ENCODE measurements around the gene NPTX2.

Gene NPTX2

DNA sequence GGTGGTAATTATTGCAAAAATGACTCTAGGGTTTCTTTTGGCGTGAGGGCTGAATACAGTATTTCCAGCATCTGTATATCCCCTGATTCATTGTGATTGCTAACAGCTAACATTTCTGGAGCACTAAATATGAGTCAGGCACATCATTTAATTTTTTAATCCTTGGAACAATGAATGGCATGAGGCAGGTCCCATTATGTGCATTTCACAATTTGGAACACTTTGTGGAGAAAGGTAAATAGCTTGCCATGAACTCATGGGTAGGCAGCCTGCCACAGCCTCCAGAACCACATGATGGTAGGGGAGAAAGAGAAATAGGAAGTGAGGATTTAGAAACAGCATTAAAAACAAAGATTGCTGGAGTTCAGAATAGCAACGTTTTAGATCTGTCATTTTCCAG, 1.7 kb downstream of the NPTX2 start:
- DNase-seq (ENCODE audit: low read depth in 2 of 2, low spot score in 1 of 2) = no peak

DNA sequence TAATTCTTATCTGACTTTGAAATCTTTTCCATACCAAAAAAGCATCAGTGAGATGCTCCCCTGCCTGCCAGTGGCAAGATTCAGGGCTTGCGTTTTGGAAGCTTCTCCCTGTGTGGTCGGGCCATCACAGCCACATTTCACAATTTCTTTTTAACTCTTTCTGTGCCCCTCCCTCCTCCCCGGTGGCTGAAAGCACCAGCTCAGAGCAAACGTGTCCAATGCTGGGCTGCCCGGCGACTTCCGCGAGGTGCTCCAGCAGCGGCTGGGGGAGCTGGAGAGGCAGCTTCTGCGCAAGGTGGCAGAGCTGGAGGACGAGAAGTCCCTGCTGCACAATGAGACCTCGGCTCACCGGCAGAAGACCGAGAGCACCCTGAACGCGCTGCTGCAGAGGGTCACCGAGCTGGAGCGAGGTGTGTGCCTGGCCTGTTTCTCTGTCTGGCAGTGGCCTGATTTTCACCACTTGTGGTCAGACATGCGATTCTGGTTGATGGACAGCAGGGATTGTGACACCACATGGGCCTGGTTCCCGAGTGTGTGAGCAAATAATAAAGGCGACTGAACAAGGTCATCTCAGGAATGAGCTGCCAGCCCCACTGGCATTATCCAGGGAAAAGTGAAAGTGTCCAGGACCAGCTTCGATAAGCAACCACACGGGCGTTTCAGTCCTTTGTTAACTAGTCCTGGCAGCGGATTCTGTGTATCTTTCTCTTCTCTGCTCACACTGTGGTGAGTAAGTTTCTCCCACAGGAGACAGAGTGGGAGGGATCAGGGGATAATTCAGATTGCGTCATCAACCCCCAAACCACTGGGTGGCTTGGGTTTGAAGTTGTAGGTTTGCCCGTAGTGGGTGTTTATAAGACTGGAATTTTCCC, 2.6 kb downstream of the NPTX2 start:
- DNase-seq (ENCODE audit: low read depth in 2 of 2, low spot score in 1 of 2) = no peak

GRCh38 chr7:98621573-98622482, 4.7 kb downstream of the NPTX2 start:
- no peak for DNase-seq (ENCODE audit: low read depth in 2 of 2, low spot score in 1 of 2)

DNA sequence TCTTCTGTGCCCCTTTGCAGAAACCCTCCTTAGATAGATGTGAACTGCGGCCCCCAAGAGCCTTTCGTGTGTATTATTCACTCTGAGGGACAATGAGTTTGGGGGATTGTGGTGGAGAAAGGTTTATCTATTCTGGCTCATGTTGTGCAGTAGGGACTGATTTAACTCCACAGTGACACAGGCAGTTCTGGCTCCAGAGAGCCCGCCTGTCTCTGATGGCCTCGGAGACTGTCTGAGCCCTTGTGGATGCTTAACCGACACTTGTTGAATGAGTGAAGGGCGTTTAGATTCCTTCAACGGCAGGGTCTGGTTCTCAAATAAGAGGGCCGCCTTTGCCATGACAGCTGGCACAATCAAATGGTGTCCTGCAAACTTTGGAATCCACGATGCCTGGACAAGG, 5.8 kb downstream of the NPTX2 start:
- DNase-seq (ENCODE audit: low read depth in 2 of 2, low spot score in 1 of 2) = no peak

GRCh38 chr7:98624846-98625420, 7.8 kb downstream of the NPTX2 start:
- no peak for DNase-seq (ENCODE audit: low read depth in 2 of 2, low spot score in 1 of 2)

- DNase-seq (ENCODE audit: low read depth in 2 of 2, low spot score in 1 of 2) = no peak
Measured at GRCh38 chr7:98626460-98627412, 9.7 kb downstream of the NPTX2 start.

GRCh38 chr7:98627413-98627790, 10.3 kb downstream of the NPTX2 start:
- DNase-seq (ENCODE audit: low read depth in 2 of 2, low spot score in 1 of 2) = no peak

- no peak for DNase-seq (ENCODE audit: low read depth in 2 of 2, low spot score in 1 of 2)
Measured at GRCh38 chr7:98628418-98628817, 11.3 kb downstream of the NPTX2 start.

GRCh38 chr7:98629001-98629431, 11.9 kb downstream of the NPTX2 start:
- DNase-seq (ENCODE audit: low read depth in 2 of 2, low spot score in 1 of 2) = no peak

DNA sequence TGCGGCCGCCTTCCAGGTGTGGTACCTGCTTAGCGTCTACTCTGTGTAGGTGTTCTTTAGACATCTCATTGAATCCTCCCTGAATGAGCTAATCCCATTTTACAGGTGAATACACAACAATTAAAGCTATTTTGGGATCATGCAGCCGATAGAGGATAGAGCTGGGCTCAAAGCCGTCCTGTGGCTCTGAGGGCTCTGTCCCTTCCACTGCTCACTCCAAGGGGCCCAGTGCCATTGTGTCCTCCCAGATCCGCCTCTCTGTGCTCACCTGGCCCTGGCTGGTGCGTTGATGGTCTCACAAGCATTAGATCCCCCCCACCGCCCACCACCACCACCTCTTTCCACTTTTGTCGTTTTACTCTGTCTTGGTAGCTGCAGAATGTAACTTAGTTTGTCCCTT, 13.1 kb downstream of the NPTX2 start:
- DNase-seq (ENCODE audit: low read depth in 2 of 2, low spot score in 1 of 2) = no peak

GRCh38 chr7:98630770-98631169, 13.7 kb downstream of the NPTX2 start:
- DNase-seq (ENCODE audit: low read depth in 2 of 2, low spot score in 1 of 2) = no peak

DNA sequence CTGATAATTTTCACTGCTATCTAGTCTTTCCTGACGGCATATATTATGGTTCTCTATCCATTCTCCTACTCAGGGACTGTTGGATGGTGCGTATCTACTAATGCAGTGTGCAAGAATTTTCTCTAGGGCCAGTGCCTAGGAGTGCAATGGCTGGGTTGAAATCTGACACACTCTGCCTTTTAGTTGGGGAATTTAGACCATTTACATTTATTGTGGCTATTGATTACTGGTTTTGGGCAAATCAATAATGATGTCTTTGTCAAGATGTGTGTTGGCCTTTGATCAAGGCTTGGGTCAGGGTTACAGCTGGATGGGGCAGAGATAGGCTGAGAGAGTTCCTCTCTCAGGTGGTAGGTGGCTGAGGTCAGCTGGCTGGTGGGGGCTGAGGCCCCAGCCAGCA, 21.8 kb downstream of the NPTX2 start:
- DNase-seq (ENCODE audit: low read depth in 2 of 2, low spot score in 1 of 2) = no peak

DNA sequence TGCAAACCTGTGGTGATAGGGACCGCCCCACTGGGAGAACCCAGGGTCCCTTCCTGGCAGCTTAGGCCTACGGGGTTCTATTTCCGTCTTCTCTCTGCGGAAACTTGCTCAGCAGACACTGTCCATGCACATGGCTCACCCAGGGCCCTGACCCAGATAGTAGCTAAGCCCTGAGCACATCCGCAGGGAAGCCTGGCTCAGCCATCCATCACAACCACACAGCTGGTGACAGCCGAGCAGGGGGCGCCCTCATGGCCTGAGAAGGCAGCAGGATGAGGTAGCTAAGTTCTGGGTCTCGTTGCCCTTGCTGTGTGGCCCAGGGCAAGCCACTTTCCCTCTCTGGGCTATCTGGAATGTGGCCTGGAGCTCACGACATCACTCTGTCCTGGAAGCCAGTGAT, 23.3 kb downstream of the NPTX2 start:
- no peak for DNase-seq (ENCODE audit: low read depth in 2 of 2, low spot score in 1 of 2)

- no peak for DNase-seq (ENCODE audit: low read depth in 2 of 2, low spot score in 1 of 2)
Measured at GRCh38 chr7:98641646-98642500, 24.8 kb downstream of the NPTX2 start.

DNA sequence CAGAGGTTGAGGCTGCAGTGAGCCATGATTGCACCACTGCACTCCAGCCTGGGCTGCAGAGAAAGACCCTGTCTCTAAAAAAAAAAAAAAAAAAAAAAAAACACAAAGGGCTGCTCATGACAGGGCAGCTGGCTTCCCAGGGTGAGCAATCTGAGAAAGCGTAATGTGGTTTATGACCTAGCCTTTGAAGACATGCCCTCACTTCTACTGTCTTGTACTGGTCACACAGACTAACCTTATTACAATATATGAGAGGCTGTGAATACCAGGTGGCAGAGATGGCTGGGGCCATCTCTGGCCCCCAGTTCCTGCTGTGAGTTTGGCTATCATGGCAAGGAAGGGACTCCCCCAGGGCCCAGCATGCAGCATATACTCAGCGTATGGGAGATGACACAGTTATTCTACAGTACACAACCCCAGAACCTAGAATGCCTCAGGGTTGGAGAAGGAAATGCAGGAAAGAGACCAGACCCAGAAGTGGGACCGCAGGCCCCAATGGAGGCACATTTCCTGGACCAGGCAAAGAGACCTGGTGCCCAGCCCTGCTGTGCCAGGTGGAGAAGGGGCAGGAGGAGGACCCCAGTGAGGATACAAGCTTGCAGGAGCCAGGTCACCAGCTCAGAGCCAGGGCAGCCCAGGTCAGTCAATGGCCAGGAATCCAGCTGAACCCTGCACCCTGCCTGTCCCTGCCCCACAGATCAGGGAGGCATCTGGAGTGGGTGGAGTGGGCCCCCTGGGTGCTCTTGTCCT, 26.3 kb downstream of the NPTX2 start:
- no peak for DNase-seq (ENCODE audit: low read depth in 2 of 2, low spot score in 1 of 2)

GRCh38 chr7:98646465-98646864, 29.4 kb downstream of the NPTX2 start:
- no peak for DNase-seq (ENCODE audit: low read depth in 2 of 2, low spot score in 1 of 2)

DNA sequence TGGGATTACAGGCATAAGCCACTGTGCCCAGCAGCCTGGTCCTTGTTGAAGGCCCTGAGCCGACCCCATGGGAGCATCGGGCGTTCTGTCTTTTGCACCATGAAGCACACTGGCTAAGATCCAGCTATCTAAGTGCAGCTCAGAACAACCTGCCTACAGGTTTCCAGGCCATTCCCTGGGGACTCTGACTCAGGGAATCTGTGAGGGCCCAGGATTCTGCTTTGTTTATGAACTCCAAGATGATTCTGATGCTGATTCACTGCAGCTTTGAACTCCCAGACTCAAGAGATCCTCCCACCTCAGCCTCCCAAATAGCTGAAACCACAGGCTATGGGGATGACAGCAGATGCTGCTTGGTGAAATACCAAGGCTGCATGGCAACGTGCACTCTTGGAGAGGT, 30.2 kb downstream of the NPTX2 start:
- no peak for DNase-seq (ENCODE audit: low read depth in 2 of 2, low spot score in 1 of 2)

DNA sequence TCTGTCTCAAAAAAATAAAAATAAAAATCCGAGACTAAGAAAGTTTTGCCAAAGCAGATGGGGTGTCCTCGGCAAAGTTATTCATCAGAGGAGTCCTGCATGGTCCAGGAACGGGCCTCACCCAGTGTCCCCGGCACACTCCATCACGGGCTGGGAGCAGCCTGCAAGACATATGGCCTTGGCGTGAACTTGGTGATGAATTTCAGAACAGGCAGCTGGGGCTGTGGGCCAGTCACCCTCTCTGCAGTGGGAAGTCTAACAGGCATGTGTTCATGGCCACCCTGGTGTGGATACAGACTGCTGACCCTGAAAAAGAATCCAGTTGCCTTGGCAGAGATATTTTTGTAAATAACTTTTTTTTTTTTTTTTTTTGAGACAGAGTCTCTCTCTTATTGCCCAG, 34.7 kb downstream of the NPTX2 start:
- DNase-seq (ENCODE audit: low read depth in 2 of 2, low spot score in 1 of 2) = no peak

All from stimulated activated CD8-positive, alpha-beta memory T cell treated with anti-CD3 and anti-CD28 coated beads, Interleukin-4, amount 100 ng/mL, for 1 hour (primary cell).